ENCODE data around the gene ZKSCAN7.
"Not testable (repeated sequence)": the region's sequence is repeated elsewhere in the genome, so short reads cannot be mapped to it uniquely, and the experiment has no call there.

The ZKSCAN7 gene

GRCh38 chr3:44530911-44531310 lies 24.1 kb upstream of the ZKSCAN7 start:
- no peak for DNase-seq (ENCODE audit: low read depth)
- H3K4me3 ChIP-seq (ENCODE audit: low read depth, low read length): no peak overlapping the region
- TF ChIP-seq CTCF (IDR thresholded peaks at IDR 0.05; ENCODE audit: insufficient read depth, low read depth, low read length, missing control alignments): no peak

- not testable (repeated sequence) for DNase-seq (ENCODE audit: low read depth); H3K4me3 ChIP-seq (ENCODE audit: low read depth, low read length)
Measured at GRCh38 chr3:44534659-44535058, 20.3 kb upstream of the ZKSCAN7 start.

GRCh38 chr3:44535364-44535763 lies 19.6 kb upstream of the ZKSCAN7 start:
- H3K4me3 ChIP-seq (ENCODE audit: low read depth, low read length): no peak overlapping the region
- DNase-seq (ENCODE audit: low read depth): no peak
- TF ChIP-seq CTCF (IDR thresholded peaks at IDR 0.05; ENCODE audit: insufficient read depth, low read depth, low read length, missing control alignments): no peak

GRCh38 chr3:44544811-44545210 lies 10.2 kb upstream of the ZKSCAN7 start:
- H3K4me3 ChIP-seq (ENCODE audit: low read depth, low read length); DNase-seq (ENCODE audit: low read depth): not testable (repeated sequence)

DNA sequence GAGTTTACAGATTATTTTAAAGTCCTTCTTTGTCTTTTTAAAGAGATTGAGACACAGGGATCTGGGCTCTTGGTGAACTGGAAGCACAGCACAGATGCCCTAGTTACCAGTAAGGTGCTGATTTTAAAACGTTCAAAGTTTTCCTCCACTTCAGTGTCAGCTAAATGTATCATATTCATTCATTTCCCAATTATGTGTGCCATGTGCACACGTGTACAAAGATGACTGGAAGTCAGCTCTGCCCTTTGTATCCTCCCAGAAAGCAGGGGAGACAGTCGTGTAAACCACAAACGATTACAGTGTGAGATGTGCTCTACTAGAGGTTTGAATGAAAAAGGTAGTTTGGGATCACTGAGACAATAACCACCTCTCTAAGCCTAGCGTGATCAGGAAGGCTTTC lies 730 bp downstream of the ZKSCAN7 start:
- peak overlapping the region; percentile 95 for H3K4me3 ChIP-seq (ENCODE audit: low read depth, low read length)

DNA sequence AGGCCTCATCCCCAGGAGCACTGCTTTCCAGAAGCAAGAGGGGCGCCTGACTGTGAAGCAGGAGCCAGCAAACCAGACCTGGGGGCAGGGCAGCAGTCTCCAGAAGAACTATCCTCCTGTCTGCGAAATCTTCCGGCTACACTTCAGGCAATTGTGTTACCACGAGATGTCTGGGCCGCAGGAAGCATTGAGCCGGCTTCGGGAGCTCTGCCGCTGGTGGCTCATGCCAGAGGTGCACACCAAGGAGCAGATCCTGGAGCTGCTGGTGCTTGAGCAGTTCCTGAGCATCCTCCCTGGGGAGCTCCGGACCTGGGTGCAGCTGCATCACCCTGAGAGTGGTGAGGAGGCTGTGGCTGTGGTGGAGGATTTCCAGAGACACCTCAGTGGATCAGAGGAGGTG lies 2.1 kb downstream of the ZKSCAN7 start:
- no peak for TF ChIP-seq CTCF (IDR thresholded peaks at IDR 0.05; ENCODE audit: insufficient read depth, low read depth, low read length, missing control alignments)
- no peak overlapping the region for H3K4me3 ChIP-seq (ENCODE audit: low read depth, low read length)
- DNase-seq (ENCODE audit: low read depth): no peak

More for the DNA sequence above, 730 bp downstream of the ZKSCAN7 start:
- peak; percentile 9 for DNase-seq (ENCODE audit: low read depth)
- no peak for TF ChIP-seq CTCF (IDR thresholded peaks at IDR 0.05; ENCODE audit: insufficient read depth, low read depth, low read length, missing control alignments)

DNA sequence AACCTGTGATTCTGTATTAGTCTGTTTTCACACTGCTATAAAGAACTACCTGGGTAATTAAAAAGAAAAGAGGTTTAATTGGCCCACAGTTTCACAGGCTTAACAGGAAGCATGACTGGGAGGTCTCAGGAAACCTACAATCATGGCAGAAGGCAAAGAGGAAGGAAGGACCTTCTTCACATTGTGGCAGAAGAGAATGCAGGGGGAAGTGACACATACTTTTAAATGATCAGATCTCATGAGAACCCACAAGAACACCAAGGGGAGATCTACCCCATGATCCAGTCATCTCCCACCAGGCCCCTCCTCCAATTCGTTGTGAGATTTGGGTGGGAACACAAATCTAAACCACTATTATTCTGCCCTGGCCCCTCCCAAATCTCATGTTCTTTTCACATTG lies 6.1 kb downstream of the ZKSCAN7 start:
- no peak for DNase-seq (ENCODE audit: low read depth)
- TF ChIP-seq CTCF (IDR thresholded peaks at IDR 0.05; ENCODE audit: insufficient read depth, low read depth, low read length, missing control alignments): no peak

GRCh38 chr3:44562147-44562546 lies 7.2 kb downstream of the ZKSCAN7 start:
- no peak for TF ChIP-seq CTCF (IDR thresholded peaks at IDR 0.05; ENCODE audit: insufficient read depth, low read depth, low read length, missing control alignments)
- H3K4me3 ChIP-seq (ENCODE audit: low read depth, low read length): no peak overlapping the region
- no peak for DNase-seq (ENCODE audit: low read depth)

More for the DNA sequence above, 6.1 kb downstream of the ZKSCAN7 start:
- H3K4me3 ChIP-seq (ENCODE audit: low read depth, low read length): no peak overlapping the region

All from GM12865 (cell line).